ENCODE results near the gene MXD4.
A peak's percentile ranks its signal among the peaks of the same experiment; 100 is the strongest.

The MXD4 gene

DNA sequence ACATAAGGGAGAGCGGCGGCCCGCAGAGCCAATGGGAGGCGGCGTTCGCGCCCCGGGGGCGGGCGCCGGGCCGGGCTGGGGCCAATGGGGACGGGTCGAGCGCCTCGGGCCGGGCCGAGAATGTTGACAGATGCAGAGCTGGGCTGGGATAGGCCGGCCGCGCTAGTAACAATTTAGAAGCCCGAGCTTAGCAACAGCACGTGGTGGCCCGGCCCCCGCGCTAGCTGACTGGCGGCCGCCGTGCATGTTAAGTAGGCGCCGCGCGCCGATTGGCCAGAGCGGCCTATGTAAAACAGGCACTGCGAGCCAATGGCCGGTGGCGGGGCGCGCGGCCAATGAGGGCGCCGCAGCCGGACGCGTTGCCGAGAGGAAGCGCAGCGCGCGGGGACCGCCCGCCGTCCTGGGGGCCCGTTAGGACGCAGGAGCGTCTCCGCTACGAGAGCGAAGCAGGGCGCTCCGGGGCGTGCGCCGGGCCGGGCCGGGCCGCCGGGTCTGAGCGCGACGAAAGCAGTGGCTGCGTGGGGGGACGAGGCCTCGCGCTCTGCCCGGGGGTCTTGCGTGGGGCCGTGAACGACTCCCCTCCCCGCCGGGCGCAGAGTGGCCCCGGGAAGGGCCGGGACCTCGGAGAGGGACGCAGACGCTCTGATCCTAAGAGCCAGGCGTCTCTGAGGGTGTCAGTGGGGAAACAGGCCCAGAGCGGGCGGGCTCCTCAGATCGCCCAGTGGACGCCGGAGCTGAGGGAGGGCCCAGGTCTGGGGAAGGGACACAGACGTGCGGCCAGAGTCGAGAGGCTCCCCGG, 435 bp upstream of the MXD4 start:
- DNase-seq (ENCODE audit: low read depth), result peak; percentile 100

DNA sequence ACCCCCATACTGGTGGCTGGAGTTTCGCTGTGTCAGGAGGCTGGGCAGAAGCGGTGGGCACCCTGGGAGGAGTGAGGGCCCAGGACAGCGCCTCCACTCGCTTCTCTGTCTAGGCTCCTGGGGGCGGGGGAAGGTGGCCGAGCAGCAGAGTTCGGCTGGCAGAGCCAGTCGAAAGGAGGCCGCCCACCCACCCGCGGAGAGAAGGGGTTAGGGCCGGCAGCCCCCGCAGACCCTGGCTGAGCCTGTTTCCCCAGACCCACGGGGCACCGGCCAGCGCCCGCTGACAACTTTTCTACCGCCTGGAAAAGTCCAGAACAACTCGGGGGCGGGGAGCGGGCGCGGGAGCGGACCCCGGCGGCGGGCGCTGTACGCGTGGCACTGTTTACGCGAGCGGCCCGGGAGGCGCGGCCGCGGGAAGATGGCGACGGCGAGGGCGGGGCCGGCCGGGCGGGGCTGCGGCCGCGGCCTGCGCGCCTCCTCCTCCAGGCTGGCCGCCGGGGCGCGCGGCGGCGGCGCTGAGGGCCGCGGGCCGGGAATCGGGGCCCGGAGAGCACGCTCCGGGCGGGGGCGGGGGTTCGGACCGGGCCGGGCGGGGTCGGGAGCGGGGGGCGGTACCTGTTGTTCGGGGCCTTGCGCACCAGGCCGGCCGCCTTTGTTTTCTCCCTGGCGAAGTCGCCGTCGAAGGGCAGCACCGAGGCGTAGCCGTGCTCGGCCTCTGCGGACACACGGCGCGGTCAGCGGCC, 628 bp downstream of the MXD4 start:
- peak; percentile 54 for DNase-seq (ENCODE audit: low read depth)

DNA sequence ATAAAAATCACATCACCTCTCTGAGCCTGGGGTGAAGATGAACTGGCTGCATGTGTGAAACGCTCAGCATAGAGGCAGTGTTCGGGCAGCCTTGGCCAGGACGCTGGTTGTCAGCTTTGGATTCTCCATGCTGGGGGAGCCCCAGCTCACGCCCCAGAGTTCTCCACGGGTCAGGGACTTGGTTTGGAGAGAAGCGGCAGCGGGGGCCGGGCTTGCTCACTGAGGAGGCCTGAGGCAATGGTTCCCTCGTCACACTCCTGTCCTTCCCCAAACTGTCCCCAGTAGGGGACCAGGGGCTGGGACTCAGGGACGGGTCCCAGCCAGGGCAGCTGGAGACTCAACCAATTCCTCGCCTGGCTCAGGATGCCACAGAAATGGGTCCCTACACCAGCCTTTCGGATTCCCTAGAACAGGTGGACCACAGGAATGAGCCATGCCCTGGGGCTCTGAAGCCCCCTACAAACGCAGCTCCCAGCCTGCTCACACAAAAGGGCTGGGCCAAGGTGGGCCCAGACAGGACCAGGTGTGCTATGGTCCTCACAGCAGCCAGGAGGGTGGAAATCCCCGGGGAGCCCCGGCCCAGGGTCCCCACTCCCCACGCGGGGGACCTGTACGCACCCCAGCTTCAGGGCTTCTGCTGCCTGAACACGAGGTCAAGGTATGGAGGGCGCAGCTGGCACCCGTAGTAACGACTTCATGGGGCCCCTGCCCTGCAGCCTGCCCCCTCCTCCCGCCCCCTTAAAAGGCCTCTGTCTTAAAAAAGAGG, 1.4 kb downstream of the MXD4 start:
- DNase-seq (ENCODE audit: low read depth), result peak; percentile 44

DNA sequence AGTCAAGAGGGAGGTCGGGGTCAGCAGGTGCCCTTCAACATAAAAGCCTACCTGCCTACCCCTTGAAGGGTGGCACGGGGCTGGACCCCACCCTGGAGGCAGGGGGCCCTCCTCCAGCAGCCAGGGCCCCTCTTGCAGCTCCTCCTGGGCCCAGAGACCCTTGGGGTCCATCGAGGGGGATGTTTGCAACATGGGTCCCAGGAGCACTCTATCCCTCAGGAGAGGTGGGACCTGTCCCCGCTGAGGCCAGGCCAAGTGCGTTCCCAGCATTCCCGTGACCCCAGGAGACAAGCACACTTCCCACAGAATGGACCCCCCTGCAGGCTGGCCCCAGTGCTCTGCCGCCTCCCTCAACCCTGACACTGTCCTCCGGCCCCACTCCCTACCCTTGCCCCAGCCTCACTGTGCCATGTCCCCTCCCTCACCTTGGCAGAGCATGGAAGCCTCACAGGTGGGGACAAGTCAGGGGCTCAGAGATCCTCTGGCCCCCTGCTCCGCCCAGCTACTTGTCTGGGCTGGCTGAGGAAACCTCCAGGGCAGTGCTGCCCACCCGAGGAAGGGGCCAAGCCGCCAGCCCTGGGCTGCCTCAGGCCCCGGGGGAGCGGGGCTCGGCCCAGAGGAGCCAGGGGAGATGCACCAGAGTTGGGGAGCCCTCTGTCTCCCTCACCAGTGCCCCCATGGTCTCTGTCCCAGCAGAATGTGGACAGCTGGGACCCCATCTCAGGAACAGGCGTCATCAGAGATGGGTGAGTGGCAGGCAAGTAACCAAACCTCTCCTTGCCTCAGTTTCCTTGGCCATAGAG, 2.2 kb downstream of the MXD4 start:
- no peak for DNase-seq (ENCODE audit: low read depth)

DNA sequence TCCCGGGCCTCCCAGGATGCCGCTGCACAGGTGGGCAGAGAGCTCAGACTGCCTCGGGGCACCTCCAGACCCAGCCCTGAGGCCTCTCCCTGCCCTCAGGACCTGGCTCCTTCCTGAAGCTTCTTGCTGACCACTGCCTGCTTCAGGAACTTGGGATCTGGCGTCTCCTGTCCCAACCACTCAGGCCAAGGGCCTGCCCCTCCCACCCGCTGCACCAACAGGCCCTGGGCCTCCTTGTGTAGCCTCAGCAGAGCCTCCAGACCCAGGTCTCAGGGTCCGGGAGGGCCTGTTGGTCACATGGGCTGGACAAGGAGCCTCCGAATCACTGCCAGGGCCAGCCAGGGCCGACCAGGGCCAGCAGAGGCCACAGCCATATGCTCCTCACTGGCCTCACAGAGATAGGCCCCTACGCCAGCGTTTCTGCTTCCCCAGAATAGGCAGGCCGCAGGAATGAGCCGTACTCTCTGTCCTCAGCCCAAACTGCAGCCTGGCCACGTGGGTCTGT, 2.8 kb downstream of the MXD4 start:
- no peak for DNase-seq (ENCODE audit: low read depth)

DNA sequence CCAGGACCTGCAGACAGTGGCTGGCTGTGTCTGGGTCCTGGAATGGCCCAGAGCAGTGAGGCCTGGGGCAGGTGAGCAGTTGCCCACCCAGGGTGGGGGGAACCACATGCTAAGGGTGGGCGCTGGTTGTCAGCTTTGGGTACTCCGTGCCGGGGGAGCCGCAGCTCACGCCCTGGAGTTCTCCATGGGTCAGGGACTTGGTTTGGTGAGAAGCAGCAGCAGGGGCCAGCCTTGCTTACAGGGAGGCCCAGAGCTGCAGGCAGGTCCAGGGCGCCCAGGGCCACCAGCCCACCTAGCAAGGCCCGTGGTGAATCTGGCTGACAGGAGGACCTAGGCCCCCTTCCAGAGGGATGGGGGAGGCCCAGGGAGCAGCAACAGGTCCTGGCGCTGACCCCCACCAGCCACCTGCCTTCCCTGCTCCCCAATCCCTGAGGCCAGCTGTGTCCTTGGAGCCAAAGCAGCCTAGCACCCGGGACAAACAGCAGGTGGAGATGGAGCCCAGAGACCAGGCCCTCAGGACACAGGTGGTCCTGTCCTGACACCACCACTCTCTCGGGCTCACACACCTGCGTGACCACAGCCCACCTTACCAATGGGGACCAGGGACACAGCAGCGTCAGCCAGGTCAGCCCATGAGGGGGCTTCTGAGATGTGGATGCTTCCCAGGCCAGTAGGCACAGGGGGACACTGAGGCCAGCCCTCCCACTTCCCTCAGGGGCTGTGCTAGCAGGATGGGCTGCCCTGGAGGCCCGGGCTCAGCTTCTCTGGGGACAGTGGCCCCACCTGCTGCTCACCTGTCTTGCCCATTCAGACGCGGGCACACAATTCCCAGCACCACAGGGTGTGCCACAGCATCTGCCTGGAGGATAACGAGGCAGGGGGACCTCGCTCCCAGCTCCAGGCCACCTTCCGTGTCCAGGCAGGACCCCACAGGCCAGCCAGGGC, 3.5 kb downstream of the MXD4 start:
- DNase-seq (ENCODE audit: low read depth), result no peak

DNA sequence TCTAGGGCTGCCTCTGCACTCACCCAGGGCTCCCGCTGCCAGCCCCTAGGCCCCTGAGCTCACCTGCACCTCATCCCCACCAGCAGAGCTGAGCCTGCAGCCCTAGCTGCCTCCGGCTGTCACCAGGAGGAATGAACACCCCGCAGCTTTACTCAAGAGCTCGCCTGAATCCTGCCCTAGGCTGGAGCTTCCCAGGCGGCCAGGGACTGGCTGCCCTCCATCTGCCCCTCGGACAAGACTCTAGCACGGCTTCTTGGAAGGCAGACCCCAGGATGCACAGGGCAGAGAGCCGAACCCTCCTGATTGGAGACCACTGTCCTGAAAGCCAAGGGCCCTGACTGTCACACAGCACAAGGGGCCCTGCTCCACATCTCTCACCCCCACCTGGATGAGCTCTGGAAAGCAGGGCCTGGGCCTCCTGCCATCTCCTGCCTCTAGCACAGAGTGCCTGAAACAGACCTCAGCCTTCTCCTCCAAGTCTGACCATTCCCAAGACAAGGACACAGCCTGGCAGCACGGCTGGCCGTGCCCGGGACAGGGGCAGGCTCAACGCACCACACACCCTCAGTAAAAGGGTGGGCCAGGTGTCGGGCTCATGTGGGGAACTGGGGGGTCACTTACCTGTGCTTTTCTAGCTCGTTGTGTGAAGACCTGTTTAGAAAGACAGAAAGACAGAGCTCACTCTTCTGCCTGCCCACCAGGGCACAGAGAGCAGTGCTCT, 4.4 kb downstream of the MXD4 start:
- DNase-seq (ENCODE audit: low read depth), result no peak

DNA sequence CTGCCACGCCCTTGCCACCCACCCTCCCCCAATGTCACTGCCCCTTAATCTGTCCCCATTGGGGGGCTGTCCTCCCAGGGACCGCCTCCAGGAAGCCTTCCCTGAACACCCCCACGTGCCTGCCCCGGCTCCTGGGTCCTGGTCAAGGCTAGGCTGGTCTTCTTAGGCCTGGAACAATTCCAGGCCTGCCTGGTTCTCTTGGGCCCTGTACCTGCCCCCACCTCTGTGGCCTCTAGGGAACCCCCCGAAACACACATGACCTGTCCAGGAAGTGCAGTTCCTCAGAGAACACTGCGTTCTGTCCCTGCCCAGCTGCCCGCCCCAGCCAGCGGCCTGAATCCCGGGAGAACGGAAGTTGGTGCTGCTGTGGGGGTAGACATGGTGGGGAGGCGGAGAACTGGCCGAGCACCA, 5.1 kb downstream of the MXD4 start:
- DNase-seq (ENCODE audit: low read depth), result no peak

DNA sequence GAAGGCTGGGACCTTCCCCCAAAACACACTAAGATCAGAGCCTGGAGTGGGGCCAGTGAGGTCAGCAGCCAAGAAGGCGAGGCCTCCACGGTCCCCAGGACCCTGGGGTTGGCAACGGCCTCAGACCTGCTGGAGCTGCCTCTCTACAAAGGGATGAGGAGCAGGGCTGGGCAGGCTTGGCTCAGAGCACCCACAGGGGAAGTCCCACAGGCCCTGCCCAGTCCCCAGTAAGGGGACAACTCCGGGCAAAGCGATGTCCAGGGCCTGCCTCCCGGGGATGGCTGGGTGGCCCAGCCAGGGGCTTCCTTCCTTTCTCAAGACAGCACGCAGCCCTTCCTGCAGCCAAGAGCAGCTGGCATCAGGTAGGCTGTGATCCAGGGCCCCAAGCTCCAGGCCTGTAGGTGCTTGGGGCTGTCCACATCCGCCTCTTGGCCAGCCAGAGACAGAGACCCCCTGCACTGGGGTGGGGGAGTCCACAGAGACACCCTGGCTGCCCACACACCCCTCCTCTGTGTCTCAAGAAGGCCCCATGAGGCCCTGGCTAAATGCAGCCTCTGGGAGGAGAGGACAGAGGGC, 5.7 kb downstream of the MXD4 start:
- DNase-seq (ENCODE audit: low read depth), result no peak

DNA sequence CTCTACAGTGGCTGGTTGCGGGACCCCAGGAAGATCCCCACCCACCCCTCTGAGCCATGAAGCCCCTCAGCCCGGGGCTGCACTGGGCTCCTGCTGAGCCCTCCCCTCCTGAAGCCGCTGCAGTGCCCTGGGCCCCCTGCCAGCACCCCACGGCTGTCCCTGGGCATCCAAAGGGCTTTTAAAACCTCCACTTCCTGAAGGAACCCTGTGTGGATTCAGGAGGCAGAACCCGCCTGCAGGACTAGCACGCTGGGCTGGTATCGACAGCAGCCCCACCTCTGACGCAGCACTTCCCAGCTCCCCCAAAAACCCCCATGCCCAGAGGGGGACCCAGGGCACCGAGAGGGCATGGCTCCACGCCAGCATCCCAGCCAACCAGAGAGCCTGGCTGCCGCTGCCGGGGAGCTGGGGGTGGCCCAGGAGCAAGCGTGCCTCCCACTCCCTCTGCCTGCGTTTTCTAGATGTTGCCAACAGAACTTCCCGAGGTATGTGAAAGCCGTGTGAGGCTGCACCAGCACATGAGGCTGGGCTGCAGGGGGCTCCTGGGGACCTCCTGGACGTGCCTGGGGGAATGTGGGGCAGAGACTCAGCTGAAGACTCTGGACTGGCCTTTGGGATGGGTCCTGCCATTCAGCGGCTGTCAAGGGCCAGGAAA, 6.3 kb downstream of the MXD4 start:
- DNase-seq (ENCODE audit: low read depth), result no peak

DNA sequence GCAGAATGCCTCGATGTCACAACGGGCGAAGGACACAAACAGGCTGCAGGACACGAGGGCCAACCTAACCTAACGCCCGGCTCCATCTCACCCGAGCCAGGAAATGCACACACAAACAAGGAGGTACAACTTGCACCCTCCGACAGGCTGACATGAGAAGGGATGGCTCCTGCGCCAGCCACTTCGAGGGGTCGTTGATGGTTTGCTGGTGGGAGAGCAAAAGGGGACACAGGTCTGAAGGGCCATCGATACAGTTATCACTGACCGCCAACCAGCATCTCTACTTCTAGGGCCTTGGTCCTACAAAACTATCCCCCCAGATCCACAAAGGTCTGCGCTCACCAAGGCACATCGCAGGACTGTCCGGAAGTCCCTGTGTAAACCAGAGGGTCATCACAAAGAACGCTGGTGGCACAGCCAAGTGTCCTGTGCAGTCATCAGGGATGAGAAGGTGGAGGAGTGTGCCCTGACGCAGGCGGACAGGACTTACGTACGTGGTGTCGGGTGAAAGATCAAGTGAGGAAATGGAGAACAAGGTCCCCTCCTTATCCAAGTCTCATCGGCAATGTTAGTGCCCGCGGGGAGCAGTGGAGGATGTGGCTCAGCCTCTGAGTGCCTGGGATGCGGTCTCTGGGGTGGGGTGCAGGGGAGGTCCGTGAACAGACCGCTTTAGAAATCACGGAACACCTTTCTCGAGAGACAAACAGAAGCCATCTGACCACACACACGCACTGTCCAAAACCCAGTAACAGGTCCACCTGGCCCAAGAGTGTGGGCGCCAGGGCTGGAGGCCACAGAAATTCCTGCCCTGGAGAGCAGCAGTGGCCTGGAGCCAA, 7.0 kb downstream of the MXD4 start:
- DNase-seq (ENCODE audit: low read depth), result no peak

DNA sequence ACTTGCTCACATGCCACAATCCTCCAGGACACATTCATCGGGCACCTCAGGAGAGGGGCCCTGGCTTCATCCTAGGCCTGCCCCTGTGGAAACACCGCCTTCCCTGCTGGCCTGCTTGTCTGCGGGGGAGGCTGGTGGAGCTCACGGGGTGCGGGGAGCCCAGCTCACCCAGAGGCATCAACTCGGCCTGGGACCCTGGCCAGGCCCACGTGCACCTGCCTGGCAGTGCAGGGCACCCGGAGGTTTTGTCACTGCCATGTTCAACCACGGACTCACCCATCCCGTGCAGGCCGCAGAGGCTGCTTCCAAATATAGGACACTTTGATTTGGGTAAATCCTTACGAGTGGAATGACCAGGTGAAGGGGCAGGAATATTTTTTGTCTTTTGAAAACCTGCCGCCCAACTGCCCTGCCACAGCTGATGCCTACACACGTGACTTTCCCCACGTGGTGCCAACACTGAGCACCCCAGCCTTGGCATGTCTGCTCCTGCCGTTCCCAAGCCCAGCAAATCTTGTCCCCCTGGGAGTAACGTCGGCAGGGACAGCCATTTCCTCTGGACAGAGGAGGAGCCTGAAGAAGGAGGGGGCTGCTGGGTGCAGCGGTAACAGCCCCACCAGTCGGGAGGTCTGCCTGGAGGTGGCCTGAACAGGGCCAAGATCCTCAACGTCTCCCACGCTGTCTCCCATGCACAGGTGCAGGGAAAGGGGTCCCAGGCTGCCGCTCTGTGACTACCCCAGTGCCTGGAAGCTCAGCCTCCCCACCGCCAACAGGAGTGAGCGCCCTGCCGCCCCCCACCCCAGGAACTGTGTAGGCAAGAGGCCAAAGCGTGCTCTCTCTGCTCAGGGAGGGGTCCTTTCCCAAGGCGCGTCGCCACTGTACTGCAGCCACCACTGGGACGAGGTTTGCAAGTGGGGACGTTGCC, 8.5 kb downstream of the MXD4 start:
- no peak for DNase-seq (ENCODE audit: low read depth)

DNA sequence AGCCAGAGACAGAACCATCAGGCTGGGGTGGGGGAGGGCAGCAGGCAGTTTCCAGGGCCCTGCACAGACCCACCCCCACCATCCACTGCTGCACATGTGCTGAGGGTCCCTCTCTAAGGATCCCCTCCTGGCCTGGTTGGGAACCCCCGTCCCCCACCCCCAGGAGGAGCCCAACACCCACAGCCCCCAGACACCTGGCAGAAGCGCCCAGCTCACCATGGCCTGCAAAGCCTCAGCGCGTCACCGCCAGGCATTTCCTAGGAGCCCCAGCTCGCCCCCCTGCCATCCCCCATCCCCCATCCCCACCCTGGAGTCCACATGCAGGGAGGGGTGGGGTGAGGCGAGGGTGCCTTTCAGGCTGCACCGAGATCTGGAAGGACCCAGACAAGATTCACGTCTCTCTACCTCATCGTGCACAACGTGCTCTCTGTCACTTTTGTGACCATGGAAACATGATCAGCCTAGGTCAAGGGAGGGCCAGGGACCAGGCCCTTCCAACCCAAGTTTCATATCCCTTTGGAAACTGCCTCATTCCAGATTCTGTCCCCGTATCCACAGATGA, 9.3 kb downstream of the MXD4 start:
- DNase-seq (ENCODE audit: low read depth), result no peak

DNA sequence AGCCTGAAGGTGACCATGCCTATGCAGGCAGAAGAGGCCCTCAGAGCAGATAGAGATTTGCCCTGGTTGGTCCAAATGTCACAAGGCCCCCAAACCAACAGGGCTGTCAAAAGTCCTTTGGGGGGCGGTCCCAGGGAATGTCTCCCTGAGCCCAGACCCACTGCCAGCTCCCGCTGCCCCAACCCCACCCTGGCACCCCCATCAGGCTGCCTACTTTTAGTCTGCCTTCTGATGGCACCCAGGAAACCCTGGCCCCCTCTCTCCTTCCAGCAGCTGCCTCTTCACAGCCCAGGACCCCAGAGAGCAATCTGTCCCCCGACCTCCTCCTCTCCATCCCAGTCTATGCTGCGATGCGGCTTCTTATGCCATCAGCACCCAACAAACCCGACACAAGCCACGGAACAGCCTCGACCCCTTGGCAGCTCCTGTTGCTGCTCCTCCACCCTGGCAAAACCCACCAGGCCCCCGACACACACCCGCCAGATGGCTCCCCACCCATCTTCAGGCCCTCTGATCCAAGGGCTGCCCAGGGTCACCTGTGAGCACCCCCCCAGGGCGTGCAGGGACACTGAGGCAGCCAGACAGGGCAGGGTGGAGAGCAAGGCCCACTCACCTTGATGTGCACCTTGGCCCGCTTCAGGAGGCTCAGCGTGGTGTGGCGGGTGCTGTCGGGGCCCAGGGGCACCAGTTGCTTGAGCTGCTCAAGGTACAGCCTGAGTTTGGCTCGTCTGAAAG, 9.9 kb downstream of the MXD4 start:
- no peak for DNase-seq (ENCODE audit: low read depth)

DNA sequence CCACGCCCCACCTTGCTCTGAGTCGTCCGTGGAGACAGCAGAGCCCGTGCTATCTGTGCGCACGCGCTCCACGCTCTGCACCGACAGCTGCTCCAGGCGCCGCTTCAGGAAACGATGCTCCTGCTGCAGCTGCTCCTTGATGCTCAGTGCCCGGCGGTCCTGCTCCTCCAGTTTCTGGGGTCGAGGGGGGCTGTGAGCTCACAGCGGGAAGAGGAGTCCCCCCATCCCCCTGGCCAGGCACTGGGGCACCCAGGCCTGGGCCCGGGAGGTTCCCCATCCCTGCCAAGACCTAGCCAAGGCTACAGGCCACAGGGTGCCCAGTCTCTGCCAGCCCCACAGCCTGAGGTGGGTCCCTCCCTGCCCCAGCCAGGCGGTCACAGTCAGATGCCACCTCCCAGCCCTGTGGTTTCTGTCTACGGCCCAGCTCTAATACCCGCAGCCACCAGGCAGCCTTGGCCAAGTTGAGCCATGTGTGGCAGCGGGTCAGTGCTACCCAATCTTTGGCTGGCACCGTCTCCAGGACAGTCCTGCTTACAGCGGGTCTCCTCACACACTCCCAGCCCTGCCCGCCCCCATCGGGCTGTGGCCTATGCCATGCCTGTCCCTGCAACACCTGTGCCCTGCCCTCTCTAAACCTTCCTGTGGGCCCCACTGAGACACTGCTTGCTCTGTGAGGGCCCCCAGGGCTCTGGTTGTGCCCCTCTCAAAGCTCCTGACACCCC, 10.7 kb downstream of the MXD4 start:
- DNase-seq (ENCODE audit: low read depth), result no peak

Measured in fibroblast of gingiva (primary cell).